Measurements from ENCODE around the gene SLC25A41.

GRCh38 chr19:6402837-6403608, 30.5 kb downstream of the SLC25A41 start:
- TF ChIP-seq, protein P1, sequence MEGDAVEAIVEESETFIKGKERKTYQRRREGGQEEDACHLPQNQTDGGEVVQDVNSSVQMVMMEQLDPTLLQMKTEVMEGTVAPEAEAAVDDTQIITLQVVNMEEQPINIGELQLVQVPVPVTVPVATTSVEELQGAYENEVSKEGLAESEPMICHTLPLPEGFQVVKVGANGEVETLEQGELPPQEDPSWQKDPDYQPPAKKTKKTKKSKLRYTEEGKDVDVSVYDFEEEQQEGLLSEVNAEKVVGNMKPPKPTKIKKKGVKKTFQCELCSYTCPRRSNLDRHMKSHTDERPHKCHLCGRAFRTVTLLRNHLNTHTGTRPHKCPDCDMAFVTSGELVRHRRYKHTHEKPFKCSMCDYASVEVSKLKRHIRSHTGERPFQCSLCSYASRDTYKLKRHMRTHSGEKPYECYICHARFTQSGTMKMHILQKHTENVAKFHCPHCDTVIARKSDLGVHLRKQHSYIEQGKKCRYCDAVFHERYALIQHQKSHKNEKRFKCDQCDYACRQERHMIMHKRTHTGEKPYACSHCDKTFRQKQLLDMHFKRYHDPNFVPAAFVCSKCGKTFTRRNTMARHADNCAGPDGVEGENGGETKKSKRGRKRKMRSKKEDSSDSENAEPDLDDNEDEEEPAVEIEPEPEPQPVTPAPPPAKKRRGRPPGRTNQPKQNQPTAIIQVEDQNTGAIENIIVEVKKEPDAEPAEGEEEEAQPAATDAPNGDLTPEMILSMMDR (IDR thresholded peaks at IDR 0.05; ENCODE audit: poor library complexity) = no peak
- TF ChIP-seq EZH2 (IDR thresholded peaks at IDR 0.05; ENCODE audit: borderline replicate concordance) = no peak
